Lower leg skin (tissue), 3 donors: Measurements from ENCODE around the gene NOD2.

Experiments used
- CTCF ChIP-seq, 3 donors: fragments of 450-650 bp; IDR thresholded peaks; one replicate each; pipeline ENCODE4 v1.5.1; 2016; ENCODE audit warnings: antibody characterized with exemption in 3 of 3, mild to moderate bottlenecking in 3 of 3, moderate library complexity in 2 of 3
- POLR2A ChIP-seq, 2 donors: fragments of 450-650 bp; IDR thresholded peaks; one replicate each; pipeline ENCODE4 v1.6.1; 2016 to 2017; ENCODE audit warnings: antibody characterized with exemption in 2 of 2, mild to moderate bottlenecking in 1 of 2, moderate library complexity in 1 of 2

GRCh38 chr16:50778284-50779163 is 85.1 kb downstream of the NOD2 start:
- no peak for TF ChIP-seq CTCF (IDR thresholded peaks at IDR 0.05)
- TF ChIP-seq POLR2A (IDR thresholded peaks at IDR 0.05), result no peak
